Fibroblast of villous mesenchyme (primary cell): ENCODE data around the gene MGAT1. TPM values are rescaled to one million over a fixed set of nuclear protein-coding genes. Genes with fewer than 3 reads are reported as not detected.

Experiments used
- DNase-seq: peaks from one replicate; pipeline ENCODE4 v3.0.0-alpha.2; 2010; ENCODE audit warnings: low read depth
- H3K4me3 ChIP-seq: 2 replicates; pipeline ENCODE4 v1.5.1; 2011; ENCODE audit warnings: low read depth, mild to moderate bottlenecking, low read length
- CTCF ChIP-seq: IDR thresholded peaks from 2 replicates; pipeline ENCODE4 v1.5.1; 2012; ENCODE audit warnings: low read depth, mild to moderate bottlenecking, low read length; ENCODE audit not compliant: insufficient read depth
- total RNA-seq: library from RNA; depleted of rRNA; stranded (reverse); fragments of >200 nt; gene quantifications from 2 replicates; pipeline ENCODE4 v1.2.3, GENCODE V29; 2012

The MGAT1 gene
- total RNA-seq, 1 donor, result 104 TPM

- DNase-seq, result no peak
- H3K4me3 ChIP-seq, result no peak overlapping the region
- no peak for TF ChIP-seq CTCF
Observed at GRCh38 chr5:180797256-180798192, 5.1 kb downstream of the MGAT1 start.

GRCh38 chr5:180795771-180796313 lies 6.8 kb downstream of the MGAT1 start:
- DNase-seq, result no peak
- no peak for TF ChIP-seq CTCF
- H3K4me3 ChIP-seq, result no peak overlapping the region

DNA sequence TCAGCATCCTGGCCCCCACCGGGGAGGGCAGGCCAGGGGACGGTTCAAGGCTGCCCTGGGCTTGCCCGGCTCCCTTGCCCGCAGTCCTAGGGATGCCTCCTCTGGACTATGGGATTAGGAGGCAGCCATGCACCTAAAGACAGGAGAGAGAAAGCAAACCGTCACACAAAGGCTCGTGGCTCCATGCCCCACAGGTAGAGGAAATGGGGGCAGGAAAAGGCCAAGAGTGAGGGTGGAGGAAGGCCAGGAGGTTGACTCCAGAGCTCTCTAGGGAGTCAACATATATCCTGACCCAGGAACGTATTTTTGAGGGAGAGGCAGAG lies 9.7 kb downstream of the MGAT1 start:
- no peak overlapping the region for H3K4me3 ChIP-seq
- no peak for DNase-seq
- TF ChIP-seq CTCF, result no peak

DNA sequence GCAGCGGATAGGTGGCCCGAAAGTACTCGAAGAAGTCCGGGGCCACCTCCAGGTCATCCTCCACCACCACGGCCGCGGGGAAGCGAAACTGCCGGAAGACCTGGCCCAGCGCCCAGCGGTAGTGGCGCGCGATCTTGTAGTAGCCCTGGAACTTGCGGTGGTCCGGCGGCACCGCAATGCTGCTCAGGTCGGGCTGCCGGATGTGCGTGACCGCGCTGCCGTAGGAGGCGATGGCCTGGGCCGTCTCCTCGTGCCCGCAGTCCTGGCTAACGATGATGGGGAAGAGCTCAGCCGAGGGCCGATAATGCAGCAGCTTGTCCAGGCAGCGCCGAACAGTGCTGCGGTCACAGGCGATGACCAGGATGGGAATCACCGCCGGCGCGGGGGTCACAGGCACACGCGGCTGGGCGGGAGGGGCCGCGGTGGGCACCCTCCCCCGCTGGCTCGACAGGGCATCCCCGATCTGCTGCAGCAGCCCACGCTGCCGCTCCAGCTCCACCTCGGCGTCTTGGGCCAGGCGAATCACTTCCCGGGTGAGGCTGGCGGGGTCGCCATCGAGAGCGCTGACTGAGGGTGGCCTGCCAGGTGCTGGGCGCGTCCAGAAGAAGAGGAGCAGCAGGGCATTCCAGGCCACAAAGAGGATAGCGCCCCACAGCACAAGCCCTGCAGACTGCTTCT lies 10.2 kb downstream of the MGAT1 start:
- TF ChIP-seq CTCF, result no peak
- no peak for DNase-seq
- no peak overlapping the region for H3K4me3 ChIP-seq

- DNase-seq, result no peak
- no peak overlapping the region for H3K4me3 ChIP-seq
- no peak for TF ChIP-seq CTCF
Observed at GRCh38 chr5:180791611-180792213, 10.9 kb downstream of the MGAT1 start.

DNA sequence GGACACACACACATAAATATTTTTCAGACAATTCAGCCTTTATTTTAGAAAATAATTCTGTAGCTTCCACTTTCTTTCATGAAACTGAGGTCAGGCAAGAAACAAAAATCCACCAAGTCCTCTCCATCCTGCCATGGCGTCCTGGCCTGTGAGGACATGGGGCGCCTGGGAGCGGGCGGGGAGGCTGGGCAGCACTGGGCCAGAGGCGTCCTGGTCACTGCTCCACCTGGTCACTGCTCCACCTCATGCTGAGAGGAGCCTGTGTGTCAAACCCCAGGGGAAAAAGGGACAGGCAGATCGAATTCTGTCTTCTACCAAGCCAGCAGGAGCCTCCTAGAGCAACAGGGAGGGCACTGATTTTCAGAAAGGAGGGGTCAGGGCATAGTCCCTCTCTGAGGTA lies 12.1 kb downstream of the MGAT1 start:
- TF ChIP-seq CTCF, result no peak
- no peak overlapping the region for H3K4me3 ChIP-seq
- no peak for DNase-seq
